Thyroid gland (tissue), 4 donors: ENCODE results near the gene ACP4.

Experiments
- CTCF ChIP-seq, 6 experiments: fragments of 200-600 bp in 3 of 6; fragments of 450-650 bp in 3 of 6; sonication (generic) in 3 of 6; IDR thresholded peaks; one replicate each; pipeline ENCODE4 v1.5.1; 2016 to 2019; ENCODE audit warnings: antibody characterized with exemption in 6 of 6, mild to moderate bottlenecking in 2 of 6, inconsistent platforms in 1 of 6, moderate library complexity in 1 of 6
- POLR2A ChIP-seq, 2 donors: fragments of 450-650 bp; IDR thresholded peaks; one replicate each; pipeline ENCODE4 v1.6.1; 2017; ENCODE audit warnings: antibody characterized with exemption in 2 of 2, mild to moderate bottlenecking in 2 of 2, moderate library complexity in 1 of 2

GRCh38 chr19:50821622-50822021 is 31.4 kb downstream of the ACP4 start:
- TF ChIP-seq CTCF (IDR thresholded peaks at IDR 0.05) (no peak), POLR2A (IDR thresholded peaks at IDR 0.05) (no peak)
